Large intestine (tissue), 3 donors: ENCODE results near the gene PLXNC1. TPM values are rescaled to one million over a fixed set of nuclear protein-coding genes. Genes with fewer than 3 reads are reported as not detected.

Experiments used
- DNase-seq, 2 donors: peaks; one replicate each; pipeline versions ENCODE4 v3.0.0 to v3.0.0-alpha.2; 2013
- H3K27ac ChIP-seq: one replicate; pipeline ENCODE4 v1.5.1; 2013; ENCODE audit warnings: low read length
- H3K27me3 ChIP-seq: 2 replicates; pipeline ENCODE4 v1.6.1; 2013; ENCODE audit warnings: low read length; ENCODE audit not compliant: control insufficient read depth, insufficient read depth
- H3K36me3 ChIP-seq: 2 replicates; pipeline ENCODE4 v1.6.1; 2013; ENCODE audit warnings: low read length; ENCODE audit not compliant: control insufficient read depth, insufficient read depth
- H3K4me1 ChIP-seq: one replicate; pipeline ENCODE4 v1.6.1; 2013; ENCODE audit warnings: low read length; ENCODE audit not compliant: control insufficient read depth, insufficient read depth
- H3K4me3 ChIP-seq: one replicate; pipeline ENCODE4 v1.5.1; 2013; ENCODE audit warnings: low read length
- H3K9me3 ChIP-seq: one replicate; pipeline ENCODE4 v1.6.1; 2013; ENCODE audit warnings: mild to moderate bottlenecking, low read depth, low read length, moderate library complexity; ENCODE audit not compliant: control insufficient read depth
- WGBS: methylation state at CpG from one replicate; pipeline ENCODE4 v1.1.5; 2013; ENCODE audit warnings: low lambda C conversion rate; ENCODE audit not compliant: insufficient coverage; 5-methylcytosine and 5-hydroxymethylcytosine counted together
- polyA plus RNA-seq: library from polyadenylated mRNA; unstranded; fragments of 120-200 nt; gene quantifications from one replicate; pipeline ENCODE4 v1.2.1, GENCODE V29; 2013

The PLXNC1 gene
- polyA plus RNA-seq, 1 donor: 20.3 TPM

DNA sequence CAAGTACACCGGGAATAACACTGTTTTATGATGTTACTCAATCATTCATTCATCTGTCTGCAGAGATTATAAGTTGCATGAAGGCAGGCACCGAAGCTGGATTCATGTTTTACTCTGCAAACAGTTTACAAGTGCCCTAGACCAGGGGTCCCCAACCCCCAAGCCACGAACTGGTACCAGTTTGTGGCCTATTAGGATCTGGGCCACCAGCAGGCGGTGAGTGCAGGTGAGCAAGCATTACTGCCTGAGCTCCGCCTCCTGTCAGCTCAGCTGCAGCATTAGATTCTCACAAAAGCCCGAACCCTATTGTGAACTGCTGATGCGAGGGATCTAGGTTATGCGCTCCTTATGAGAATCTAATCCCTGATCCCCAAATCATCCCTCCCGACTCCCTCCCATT is 38.1 kb upstream of the PLXNC1 start:
- Histone ChIP-seq H3K4me3 (no peak overlapping the region), H3K9me3 (no peaks in the 10 kb centered on the region), H3K27ac (no peak overlapping the region), H3K27me3 (no peaks in the 10 kb centered on the region), H3K36me3 (no peaks in the 10 kb centered on the region), H3K4me1 (peaks cover 11% of the 10 kb centered on the region)
- WGBS: 100% methylated on average over 2 of the region's 9 CpGs
- DNase-seq: no peak

DNA sequence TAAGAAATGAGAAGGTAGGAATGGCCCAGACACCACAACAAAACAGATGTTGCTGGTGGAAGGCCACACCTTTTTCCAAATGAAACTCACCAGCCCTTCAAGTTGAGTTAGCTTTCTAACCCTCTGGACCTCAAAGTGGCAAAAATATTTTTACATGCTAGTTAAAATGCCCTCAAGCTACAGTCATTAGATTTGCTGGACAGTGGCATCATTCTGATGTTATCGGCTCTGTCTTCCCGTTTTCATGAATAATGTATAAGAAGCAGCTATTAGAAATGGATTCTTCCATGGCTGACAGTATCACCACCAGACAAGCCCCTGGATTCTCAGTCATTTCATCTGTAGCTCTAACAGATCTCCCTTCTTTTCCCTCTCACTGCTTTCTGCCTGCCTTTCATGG is 37.1 kb upstream of the PLXNC1 start:
- Histone ChIP-seq H3K4me1 (peaks cover 11% of the 10 kb centered on the region), H3K27me3 (no peaks in the 10 kb centered on the region), H3K36me3 (no peaks in the 10 kb centered on the region), H3K27ac (no peak overlapping the region), H3K4me3 (no peak overlapping the region), H3K9me3 (no peaks in the 10 kb centered on the region)
- DNase-seq: no peak
- no CpG with 5 or more reads among the region's 2 CpGs for WGBS

DNA sequence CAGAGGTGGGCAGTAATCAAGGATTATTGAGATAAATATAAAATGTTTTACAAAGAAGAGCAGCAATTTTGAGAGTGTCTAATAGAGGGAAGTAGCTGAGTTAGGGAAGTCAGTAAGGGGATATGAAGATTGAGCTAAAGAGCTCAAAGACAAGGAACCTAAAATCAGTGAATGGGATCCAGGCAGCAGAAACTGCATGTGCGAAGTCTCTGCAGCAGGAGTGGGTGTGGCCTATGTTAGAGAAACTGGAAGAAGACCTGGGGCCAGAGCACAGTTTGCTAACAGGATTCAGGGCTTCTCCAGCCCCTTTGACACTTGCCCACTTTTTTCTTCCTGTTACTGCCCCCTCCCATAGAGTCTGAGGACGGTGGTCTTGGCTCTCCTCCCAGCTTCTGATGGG is 36.3 kb upstream of the PLXNC1 start:
- Histone ChIP-seq H3K36me3 (no peaks in the 10 kb centered on the region), H3K9me3 (no peaks in the 10 kb centered on the region), H3K4me3 (no peak overlapping the region), H3K4me1 (peaks cover 11% of the 10 kb centered on the region), H3K27ac (no peak overlapping the region), H3K27me3 (no peaks in the 10 kb centered on the region)
- WGBS: no CpG with 5 or more reads among the region's 2 CpGs
- DNase-seq: no peak

DNA sequence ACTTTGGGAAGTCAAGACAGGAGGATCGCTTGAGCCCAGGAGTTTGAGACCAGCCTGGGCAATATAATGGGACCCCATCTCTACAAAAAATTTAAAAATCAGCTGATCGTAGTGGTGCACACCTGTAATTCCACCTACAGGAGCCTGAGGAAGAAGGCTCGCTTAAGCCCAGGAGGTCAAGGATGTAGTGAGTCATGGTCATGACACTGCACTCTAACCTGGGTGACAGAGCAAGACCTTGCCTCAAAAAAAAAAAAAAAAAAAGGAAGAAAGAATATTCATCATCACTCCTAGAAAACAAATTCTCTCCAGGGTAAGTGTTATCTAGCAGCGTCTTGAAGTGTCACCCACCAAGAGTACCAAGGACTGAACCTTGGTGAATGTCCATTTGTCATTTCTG is 34.2 kb upstream of the PLXNC1 start:
- DNase-seq: no peak
- Histone ChIP-seq H3K4me3 (no peak overlapping the region), H3K36me3 (no peaks in the 10 kb centered on the region), H3K27ac (no peak overlapping the region), H3K27me3 (no peaks in the 10 kb centered on the region), H3K4me1 (peaks cover 4% of the 10 kb centered on the region), H3K9me3 (no peaks in the 10 kb centered on the region)
- no CpG with 5 or more reads among the region's 4 CpGs for WGBS

DNA sequence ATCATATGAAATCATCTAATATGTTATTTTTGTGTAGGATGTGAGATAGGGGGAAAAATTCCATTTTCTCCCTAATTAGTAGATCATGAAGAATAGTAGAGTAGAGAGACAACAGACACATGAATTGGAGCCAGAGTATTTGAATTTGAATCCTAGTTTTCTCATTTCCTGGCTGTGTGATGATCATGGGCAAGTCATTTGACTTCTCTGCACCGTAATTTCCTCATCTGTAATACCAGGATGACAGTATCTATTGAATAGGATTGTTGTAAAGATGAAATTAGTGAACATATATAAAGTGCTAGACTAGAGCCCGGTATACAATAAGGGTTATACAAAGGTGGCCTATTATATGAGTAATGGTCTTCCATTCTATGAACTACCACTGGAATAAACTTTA is 32.2 kb upstream of the PLXNC1 start:
- H3K4me3 ChIP-seq: no peak overlapping the region
- no peaks in the 10 kb centered on the region for H3K4me1 ChIP-seq
- no peaks in the 10 kb centered on the region for H3K27me3 ChIP-seq
- H3K36me3 ChIP-seq: no peaks in the 10 kb centered on the region
- WGBS: no CpG with 5 or more reads among the region's 2 CpGs
- H3K9me3 ChIP-seq: no peaks in the 10 kb centered on the region
- no peak overlapping the region for H3K27ac ChIP-seq
- no peak for DNase-seq

DNA sequence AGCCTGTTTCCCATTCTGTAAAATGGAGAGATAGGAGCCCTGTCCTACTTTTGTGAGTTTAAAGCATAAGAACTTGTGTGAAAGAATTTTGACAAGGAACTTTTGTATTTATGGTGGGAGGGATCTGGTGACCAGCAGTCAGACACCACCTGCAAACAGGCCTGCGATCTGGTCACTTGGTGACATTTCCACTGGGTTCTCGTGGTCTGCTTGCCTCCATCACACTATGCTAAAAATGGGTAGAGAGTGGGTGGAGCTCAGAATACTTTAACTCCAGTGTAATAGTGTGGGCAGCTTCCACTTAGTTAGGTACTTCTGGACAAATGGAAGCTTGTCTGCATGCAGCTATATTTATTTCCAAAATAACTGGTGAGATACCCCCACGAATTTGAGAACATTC is 26.5 kb upstream of the PLXNC1 start:
- H3K4me1 ChIP-seq: no peaks in the 10 kb centered on the region
- no CpG with 5 or more reads among the region's 3 CpGs for WGBS
- no peak overlapping the region for H3K27ac ChIP-seq
- H3K27me3 ChIP-seq: no peaks in the 10 kb centered on the region
- H3K9me3 ChIP-seq: no peaks in the 10 kb centered on the region
- no peaks in the 10 kb centered on the region for H3K36me3 ChIP-seq
- no peak overlapping the region for H3K4me3 ChIP-seq
- DNase-seq: no peak

DNA sequence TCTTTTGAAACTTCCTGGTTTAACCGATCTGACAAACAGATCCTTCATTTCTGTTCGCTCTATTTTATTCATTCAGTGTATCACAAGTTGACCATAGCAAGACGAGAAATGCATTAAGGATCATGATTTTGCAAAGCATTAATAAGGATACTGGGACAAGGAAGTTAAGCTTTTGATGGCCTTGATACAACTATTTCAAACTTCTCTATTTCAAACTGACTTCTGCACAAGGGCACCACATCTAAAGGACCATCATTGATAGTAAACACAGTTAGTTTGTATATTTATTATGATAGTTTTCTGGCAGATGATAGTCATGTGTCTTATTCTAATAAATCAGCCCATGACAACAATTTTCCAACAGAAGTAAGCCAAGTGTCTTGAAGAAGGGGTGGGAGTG is 25.8 kb upstream of the PLXNC1 start:
- H3K9me3 ChIP-seq: no peaks in the 10 kb centered on the region
- DNase-seq: no peak
- H3K27me3 ChIP-seq: no peaks in the 10 kb centered on the region
- H3K4me1 ChIP-seq: no peaks in the 10 kb centered on the region
- no peaks in the 10 kb centered on the region for H3K36me3 ChIP-seq
- WGBS: 100% methylated on average over 2 of the region's 3 CpGs
- no peak overlapping the region for H3K27ac ChIP-seq
- H3K4me3 ChIP-seq: no peak overlapping the region

DNA sequence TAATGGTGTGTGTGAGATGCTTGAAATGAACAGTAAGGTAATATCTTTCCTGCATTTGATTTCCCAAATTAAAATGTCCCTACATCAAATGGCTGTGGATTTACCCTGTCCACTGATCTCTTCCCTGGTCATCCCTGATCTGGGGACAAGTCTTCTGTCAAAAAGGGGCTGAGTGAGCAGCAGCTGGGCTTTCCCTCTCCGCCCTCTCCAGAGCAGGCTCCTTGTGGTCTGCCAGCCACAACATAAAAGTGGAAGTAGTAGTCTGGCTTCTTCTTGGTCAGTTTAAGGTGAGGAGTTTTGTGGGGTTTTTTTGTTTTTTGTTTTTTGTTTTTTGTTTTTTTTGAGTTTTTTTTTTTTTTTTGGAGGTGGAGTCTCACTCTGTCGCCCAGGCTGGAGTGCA is 25.2 kb upstream of the PLXNC1 start:
- Histone ChIP-seq H3K4me1 (no peaks in the 10 kb centered on the region), H3K27ac (no peak overlapping the region), H3K9me3 (no peaks in the 10 kb centered on the region), H3K4me3 (no peak overlapping the region), H3K27me3 (no peaks in the 10 kb centered on the region), H3K36me3 (no peaks in the 10 kb centered on the region)
- no peak for DNase-seq
- 80% methylated on average over 1 of the region's 2 CpGs for WGBS

DNA sequence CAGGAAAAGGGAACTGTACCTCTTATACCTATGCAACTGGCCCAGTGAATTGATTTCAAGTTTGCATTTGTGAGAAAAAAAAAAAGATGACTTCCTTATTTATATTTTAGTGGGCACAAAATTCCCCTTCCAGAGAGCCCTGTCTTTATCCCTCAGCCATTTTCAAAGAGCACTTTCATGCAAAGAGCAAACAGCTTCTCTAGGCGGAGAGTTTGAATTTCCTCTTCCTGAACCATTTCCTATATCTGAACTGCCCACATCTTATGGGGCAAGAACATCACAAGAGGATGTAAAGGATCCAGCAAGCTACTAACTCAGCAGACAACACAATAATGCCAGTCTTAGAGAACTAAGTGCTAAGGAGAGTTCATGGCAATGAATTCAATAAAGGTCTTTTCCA is 22.3 kb upstream of the PLXNC1 start:
- Histone ChIP-seq H3K27ac (no peak overlapping the region), H3K9me3 (no peaks in the 10 kb centered on the region), H3K27me3 (no peaks in the 10 kb centered on the region), H3K4me3 (no peak overlapping the region), H3K4me1 (no peaks in the 10 kb centered on the region), H3K36me3 (no peaks in the 10 kb centered on the region)
- no peak for DNase-seq
- no CpG with 5 or more reads among the region's 1 CpG for WGBS

DNA sequence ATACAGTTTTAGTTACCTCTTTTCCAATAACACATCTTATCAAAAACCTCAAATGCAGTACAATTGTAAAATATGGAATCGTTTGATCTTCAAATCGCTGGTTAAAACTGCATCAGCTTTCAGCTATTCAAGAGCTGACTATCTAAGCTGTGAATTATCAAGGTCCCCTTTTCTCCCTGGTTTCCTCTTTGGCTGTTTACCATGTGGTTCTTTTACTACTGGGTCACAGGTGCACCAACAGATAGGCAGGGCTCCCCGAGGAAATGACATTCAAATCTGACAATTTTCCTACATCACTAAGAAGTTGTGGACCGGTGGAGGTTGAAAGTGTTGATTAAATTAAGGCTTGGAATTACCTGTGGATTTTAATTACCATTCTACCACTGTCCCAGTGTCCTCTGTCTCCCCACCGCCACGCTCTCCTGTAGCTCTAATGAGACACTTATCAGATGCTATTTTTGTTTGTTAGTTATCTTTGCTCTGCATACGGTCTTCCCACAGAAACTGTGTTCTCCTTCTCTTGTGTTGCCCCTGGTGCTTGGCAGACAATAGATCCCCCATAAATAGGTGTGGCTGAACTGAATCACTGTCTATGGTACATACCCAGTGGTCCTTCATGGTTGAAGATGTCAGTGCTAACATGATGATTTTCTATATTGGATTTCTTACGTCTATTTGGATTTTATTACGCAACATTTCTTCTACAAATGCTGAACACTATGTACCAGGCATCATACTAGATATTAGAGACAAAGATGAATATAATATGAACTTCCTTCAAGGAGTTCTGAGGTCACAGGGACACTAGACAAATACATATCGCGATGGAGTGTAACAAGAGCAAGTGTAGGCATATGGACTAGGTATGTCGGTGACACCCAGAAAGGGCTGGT is 20.9 kb upstream of the PLXNC1 start:
- Histone ChIP-seq H3K27me3 (no peaks in the 10 kb centered on the region), H3K9me3 (no peaks in the 10 kb centered on the region), H3K4me1 (no peaks in the 10 kb centered on the region), H3K4me3 (no peak overlapping the region), H3K27ac (no peak overlapping the region), H3K36me3 (no peaks in the 10 kb centered on the region)
- 91% methylated on average over 4 of the region's 12 CpGs for WGBS
- DNase-seq: no peak

DNA sequence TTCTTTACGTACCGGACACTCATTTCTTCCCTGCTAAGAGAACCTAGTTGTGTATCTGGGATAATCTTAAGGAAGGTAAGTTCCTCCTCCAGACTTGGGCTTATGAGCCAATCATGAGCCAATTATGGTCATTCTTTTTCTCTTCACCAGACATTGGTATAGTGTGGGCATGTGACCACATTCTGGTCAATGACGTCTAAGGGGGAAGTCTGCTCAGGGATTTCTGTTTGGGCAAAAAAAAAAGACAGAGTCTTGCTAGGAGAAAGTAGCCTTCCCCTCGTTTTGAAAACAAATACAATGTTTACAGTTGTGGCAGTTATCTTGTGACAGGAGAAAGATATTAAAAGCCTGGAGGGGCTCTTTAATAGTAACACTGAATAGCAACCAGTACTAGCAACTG is 20.1 kb upstream of the PLXNC1 start:
- no peaks in the 10 kb centered on the region for H3K9me3 ChIP-seq
- 80% methylated on average over 1 of the region's 4 CpGs for WGBS
- no peaks in the 10 kb centered on the region for H3K36me3 ChIP-seq
- no peaks in the 10 kb centered on the region for H3K27me3 ChIP-seq
- no peak overlapping the region for H3K4me3 ChIP-seq
- no peak for DNase-seq
- no peaks in the 10 kb centered on the region for H3K4me1 ChIP-seq
- no peak overlapping the region for H3K27ac ChIP-seq
